22Rv1 (cell line): ENCODE measurements around the gene UMPS.
"Not testable (repeated sequence)": the region's sequence is repeated elsewhere in the genome, so short reads cannot be mapped to it uniquely, and the experiment has no call there.

Source experiments
- CTCF ChIP-seq: fragments of 450-650 bp; IDR thresholded peaks from 2 replicates; pipeline ENCODE4 v1.5.1; 2017; ENCODE audit warnings: mild to moderate bottlenecking
- ZFX ChIP-seq: fragments of 450-650 bp; IDR thresholded peaks from 2 replicates; pipeline ENCODE4 v1.6.1; 2017; ENCODE audit warnings: antibody characterized with exemption, borderline replicate concordance

- not testable (repeated sequence) for TF ChIP-seq CTCF, ZFX
Observed at GRCh38 chr3:124707223-124707622, 23.0 kb upstream of the UMPS start.
